SK-N-SH treated with all-trans-retinoic acid at 6 μM for 48 hours (cell line): ENCODE results near the gene SIRT7.

Experiments
- CREB5 ChIP-seq: fragments of 250-450 bp; sonication (Bioruptor Pico); IDR thresholded peaks from 2 replicates; pipeline ENCODE4 v1.5.1; 2020; ENCODE audit warnings: low read depth, mild to moderate bottlenecking, moderate library complexity
- OSR1 ChIP-seq: fragments of 250-450 bp; sonication (Bioruptor Pico); IDR thresholded peaks from 2 replicates; pipeline ENCODE4 v1.8.0; 2022; ENCODE audit warnings: moderate library complexity, mild to moderate bottlenecking, inconsistent platforms
- PPARA ChIP-seq: fragments of 250-450 bp; sonication (Bioruptor Pico); IDR thresholded peaks from 2 replicates; pipeline ENCODE4 v1.5.0; 2020; ENCODE audit warnings: mild to moderate bottlenecking, borderline replicate concordance
- RARB ChIP-seq: fragments of 250-450 bp; sonication (Bioruptor Pico); IDR thresholded peaks from 2 replicates; pipeline ENCODE4 v1.8.0; 2021; ENCODE audit warnings: mild to moderate bottlenecking, moderate library complexity
- SNAI2 ChIP-seq: fragments of 250-450 bp; sonication (Bioruptor Pico); IDR thresholded peaks from 2 replicates; pipeline ENCODE4 v1.5.0; 2020; ENCODE audit warnings: mild to moderate bottlenecking, moderate library complexity
- TOX ChIP-seq: fragments of 250-450 bp; sonication (Bioruptor Pico); IDR thresholded peaks from 2 replicates; pipeline ENCODE4 v1.8.0; 2021; ENCODE audit warnings: mild to moderate bottlenecking, moderate library complexity, borderline replicate concordance
- ZFP30 ChIP-seq: fragments of 450-650 bp; formaldehyde crosslinking; IDR thresholded peaks from 2 replicates; pipeline ENCODE4 v1.5.0; 2022; ENCODE audit warnings: mild to moderate bottlenecking, moderate library complexity
- ZNF70 ChIP-seq: fragments of 450-650 bp; formaldehyde crosslinking; IDR thresholded peaks from 2 replicates; pipeline ENCODE4 v1.5.0; 2020; ENCODE audit warnings: mild to moderate bottlenecking, moderate library complexity

DNA sequence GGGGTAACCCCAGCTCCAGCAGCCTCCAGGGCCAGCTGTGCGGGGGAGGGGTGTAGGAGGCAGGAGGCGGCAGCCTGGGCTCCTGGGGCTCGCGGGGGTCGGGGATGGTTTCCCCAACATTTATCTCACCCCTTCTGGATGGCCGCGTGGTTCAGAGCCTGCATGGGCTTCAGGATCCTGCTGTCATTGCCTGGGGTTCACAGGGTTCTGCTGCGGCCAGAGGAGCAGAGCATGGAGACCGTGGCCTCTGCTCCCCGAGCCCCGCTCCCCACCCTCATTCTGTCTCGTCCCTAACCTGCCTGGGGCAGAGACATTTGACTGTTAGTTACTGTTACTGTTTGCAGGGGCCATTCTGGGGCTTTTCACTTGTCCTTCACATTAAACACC, 24.2 kb upstream of the SIRT7 start:
- TF ChIP-seq CREB5 (CRISPR knock-in tag) (no peak), SNAI2 (CRISPR knock-in tag) (no peak), RARB (CRISPR knock-in tag) (no peak), PPARA (CRISPR knock-in tag) (no peak), ZNF70 (CRISPR knock-in tag) (no peak), OSR1 (CRISPR knock-in tag) (no peak), TOX (CRISPR knock-in tag) (no peak), ZFP30 (CRISPR knock-in tag) (no peak)
